Stimulated activated CD8-positive, alpha-beta memory T cell treated with anti-CD3 and anti-CD28 coated beads, Interleukin-7, amount 100 ng/mL, for 48 hours (primary cell): Measurements from ENCODE around the gene PYGL.
A peak's percentile ranks its signal among the peaks of the same experiment; 100 is the strongest.
"Not testable (repeated sequence)": the region's sequence is repeated elsewhere in the genome, so short reads cannot be mapped to it uniquely, and the experiment has no call there.

Experiments used
- DNase-seq, 2 donors: peaks; one replicate each; pipeline ENCODE4 v3.0.0-alpha.2; 2020; ENCODE audit warnings: low read depth in 1 of 2; ENCODE audit errors: extremely low read depth in 1 of 2

Gene PYGL

DNA sequence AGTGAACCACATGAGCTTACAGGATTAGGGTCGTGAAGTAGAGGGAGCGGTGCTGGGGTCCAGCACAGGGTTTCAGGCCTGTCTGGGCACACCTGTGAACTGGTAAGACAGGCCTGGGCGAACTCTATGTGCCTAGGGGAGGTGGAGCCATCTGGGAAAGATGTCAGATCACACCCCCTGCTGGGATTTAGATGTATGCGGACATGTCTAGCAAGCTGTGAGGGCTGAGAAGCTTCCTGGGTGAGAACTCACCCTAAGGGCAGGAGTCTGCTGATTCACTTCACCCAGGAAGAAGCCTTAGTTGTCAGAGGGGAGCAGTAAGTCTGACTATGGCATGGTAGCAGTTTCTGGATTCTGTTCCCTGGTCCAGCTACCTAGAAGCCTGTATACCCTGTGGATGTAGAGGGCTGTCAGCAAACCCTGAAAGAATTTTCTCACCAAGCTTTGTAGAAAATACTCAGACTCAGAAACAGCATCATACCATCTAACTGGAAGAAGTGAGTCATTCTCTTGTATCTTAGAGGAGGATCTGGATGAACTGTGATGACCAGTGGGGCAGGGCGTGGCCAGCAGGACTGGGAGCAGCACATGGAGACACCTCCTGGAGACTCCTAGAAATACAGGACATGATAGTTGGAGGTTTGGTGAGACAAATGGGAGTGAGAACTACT lies 11.2 kb upstream of the PYGL start:
- peak in 1 of 2 donors; percentile 59 for DNase-seq

DNA sequence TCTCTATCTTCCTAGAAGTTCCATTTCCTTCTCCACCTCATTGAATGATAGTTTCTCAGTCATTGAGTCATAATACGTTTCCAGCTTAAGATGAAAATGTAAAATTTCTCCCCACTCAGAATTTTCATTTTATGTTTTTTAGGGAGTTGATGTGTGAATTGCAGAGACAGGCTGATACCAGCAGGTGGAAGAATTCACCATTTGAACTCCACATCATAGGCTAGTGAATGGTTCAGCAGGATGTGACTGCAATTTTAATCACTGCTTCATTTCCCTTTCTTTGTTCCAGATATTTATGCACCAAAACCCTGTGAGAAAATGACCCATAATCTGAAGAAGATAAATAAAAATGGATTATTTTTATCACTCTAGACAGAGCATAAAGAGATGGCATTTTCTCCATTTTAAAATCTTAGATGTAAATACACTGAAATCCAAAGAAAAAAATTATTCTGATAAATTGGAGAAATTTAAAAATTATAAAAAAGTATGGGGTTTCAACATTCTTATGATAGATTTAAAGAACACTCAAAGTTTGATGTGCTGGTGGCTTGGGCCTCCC lies 10.6 kb upstream of the PYGL start:
- no peak for DNase-seq

DNA sequence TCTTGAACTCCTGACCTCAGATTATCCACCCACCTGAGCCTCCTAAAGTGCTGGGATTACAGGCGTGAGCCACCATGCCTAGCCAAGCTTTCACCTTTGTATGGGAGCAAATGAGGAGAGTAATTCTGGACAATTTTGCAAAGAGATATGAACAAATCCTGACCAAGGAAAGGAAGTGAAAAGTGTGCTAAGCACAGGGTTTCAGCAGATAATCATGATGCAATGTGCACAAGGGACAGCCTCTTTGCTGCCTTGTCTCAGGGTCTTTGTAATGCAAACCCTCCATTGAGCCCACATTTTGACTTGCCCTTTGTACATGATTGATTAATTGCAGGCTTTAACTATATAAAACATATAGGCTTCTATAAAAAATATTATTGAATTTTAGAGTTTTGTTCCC lies 9.2 kb upstream of the PYGL start:
- DNase-seq = no peak

DNA sequence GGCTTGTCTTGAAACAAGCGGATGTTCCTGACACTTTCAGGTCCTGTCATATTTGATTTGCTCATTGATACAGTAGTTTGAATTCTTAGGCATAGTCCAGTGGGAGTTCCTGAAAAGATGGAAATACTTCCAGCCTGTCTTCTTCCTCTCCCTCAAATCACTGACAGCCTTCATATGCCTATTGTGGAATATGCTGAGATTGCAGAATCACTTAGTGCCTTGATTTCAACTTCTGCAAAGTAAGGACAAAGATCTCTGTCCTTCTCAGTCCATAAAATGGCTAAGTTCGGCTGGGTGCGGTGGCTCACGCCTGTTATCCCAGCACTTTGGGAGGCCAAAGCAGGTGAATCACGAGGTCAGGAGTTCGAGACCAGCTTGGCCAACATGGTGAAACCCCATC lies 6.7 kb upstream of the PYGL start:
- DNase-seq = no peak

DNA sequence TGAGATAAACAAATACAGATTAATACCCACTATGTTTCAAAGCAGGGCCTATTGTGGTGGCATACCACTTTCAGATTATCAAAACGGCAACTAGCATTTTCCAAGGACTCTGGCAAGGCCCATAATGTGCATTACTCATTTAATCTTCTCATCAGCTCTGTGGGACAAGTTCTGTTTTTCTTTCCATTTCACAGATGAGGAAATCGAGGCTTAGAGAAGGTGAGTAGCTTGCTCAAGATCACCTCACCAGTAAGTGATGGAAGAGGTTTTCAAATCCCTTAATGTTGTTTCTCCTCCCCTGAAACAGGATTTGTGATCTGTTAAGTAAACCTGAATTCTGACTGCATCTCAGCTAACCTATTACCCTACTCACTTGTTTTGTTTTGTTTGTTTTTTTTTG lies 3.9 kb upstream of the PYGL start:
- no peak for DNase-seq

DNA sequence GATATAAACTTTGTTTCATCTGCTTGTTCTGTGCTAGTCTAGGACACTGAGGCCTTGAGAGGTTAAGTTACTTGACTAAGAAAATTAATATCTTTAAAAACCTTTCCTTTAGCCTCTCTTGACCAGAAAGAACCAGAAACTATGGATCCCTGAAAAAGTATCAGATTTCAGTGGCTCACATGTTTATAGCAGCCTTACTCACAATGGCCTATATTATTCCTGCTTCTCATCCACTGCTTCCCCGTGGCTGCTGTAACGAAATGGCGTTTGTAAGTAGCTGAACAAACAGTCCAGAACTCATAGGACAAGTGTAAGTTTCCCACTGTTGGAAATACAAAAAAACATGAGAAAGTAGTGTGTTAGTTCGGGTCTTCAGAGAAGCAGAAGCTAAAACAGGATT lies 3.2 kb upstream of the PYGL start:
- DNase-seq = no peak

DNA sequence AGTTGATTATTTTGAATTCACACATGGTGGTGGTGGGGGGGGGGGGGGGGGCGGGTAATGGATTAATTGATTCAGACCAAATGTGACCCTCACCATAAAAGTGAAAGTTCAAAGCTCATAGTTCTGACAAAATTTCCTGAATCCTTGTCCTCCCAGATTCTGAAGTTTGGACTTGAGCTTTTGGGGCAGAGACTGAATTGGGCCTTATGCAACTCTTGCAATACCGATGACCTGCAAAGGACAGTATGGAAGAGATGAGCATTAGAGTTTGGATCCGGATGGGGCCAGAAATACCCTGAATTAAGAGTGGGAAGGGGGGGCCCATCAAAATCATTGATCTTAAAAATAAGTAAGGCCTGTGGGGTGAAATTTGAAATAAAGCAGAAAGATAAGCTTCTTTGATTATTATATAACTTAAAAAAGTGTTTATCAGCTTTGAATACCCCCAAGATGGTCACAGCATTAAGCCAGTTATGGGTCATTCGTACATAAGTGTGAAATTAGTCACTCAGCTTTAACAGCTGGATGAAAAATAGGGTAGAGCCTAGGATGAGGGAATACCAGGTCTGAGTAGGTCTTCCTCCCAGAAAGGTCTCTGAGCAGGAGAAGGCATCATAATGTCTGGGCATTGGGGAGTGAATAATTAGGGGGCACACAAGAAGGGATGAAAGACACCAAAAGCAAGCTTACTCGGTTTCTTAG lies 2.1 kb upstream of the PYGL start:
- no peak for DNase-seq

DNA sequence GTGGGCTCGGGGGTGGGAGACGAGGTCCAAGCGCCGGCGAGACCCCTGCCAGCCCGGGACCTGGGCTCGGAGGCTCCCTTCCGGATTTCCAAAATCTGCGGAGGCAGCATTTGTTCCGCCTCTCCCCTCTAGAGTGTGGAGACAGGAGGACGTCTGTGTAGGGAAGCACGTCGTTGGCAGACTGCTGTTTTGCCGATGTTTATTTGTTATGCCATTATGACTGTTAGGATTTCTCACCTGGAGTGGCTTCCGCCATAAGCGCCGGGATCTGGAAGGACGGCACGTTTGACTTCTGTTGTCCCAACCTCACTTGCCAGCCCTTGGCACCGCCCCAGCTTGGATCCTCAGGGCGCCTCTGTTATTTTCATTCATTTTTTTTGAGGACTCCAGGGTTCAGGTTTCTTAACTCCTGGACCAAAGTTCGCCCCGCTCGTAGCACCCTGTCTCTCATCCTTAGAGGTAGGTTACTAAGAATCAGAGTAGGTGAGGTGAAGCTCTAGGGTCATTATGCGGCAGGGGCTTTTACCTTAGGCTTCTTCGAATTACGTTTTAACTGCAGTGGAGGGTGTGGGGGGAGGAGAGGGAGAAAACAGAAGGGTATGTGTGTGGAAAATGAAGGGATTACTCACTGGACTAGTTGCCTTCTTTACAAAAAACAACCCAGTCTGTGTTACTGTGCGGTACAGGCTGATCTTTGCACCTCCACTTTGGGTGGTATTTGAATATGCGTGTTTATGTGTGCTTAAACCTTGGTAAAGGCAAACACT lies 547 bp upstream of the PYGL start:
- no peak for DNase-seq

DNA sequence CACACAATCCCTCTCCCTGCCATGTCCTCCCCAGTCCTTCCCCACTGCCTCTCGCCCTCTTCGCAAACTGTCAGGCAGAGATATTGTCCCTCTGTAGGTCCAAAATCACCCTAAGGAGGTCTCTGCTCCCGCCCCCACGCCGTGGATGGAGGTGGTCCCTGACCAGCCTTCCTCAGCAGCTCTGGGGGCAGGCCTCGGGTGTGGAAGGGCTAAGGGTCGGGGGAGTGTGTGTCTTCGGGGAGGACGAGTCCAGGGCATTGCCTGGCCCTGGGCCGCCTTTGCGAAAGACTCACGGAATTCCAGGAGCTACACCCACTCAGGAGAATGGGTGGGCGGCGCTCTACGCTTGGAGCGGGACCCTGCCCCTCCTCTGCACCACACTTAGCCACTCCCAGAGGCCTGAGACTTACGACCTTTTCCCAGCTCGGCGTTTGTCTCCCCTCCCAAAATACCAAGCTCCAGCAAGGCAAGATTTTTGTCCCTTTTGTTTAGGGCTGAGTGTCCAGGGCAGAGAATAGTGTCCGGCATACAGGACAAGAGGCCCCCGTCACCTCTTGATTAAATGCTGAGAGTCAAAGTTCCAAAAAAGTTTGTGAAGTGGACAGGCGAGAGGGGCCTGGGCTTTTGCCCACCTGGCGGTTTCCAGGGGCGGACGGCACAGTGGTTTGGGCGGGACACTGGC lies 881 bp downstream of the PYGL start:
- DNase-seq = no peak

DNA sequence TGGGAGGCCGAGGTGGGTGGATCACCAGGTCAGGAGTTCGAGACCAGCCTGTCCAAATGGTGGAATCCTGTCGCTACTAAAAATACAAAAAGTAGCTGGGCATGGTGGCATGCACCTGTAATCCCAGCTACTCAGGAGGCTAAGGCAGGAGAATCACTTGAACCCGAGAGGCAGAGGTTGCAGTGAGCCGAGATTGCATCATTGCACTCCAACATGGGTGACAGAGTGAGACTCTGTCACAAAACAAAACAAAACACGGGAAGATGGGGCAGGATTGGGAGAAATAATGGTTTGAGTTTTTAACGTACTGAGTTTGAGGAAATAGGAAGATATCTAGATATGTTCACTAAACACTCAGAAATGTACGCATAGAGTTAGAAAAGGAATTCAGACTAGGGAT lies 2.6 kb downstream of the PYGL start:
- not testable (repeated sequence) for DNase-seq

DNA sequence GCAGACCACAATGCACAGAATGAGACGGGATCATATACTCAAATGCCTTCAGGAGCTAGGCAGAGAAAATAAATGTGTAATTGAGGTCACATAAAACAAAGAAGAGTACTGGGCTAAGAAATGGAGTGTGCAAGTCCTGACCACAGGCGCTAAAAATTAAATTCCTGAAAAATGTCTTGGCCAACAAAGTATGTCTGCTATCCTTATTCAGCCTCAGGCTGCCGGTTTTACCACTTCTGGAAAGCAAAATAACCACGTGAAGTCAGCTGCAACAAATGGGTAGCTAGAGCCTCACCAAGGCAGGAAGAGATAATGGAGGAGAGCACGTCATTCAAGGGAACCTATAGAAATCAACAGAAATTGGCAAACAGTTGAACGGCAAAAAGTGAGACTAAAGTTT lies 3.1 kb downstream of the PYGL start:
- DNase-seq = no peak

DNA sequence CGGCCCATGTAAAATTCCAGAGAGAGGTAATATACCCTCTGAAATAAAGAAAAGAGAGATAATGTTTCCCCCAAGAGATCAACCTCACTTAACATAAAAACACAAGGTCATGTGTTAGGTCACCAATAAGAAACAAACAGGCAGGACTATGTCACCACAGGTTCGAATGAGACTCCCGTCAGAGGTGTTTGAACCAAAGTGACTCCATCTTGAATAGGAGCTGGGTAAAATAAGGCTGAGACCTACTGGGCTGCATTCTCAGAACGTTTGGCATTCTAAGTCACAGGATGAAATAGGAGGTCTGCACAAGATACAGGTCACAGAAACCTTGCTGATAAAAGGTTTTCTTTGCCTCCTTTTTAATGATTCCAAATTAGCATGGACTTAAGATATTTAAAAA lies 6.5 kb downstream of the PYGL start:
- no peak for DNase-seq

DNA sequence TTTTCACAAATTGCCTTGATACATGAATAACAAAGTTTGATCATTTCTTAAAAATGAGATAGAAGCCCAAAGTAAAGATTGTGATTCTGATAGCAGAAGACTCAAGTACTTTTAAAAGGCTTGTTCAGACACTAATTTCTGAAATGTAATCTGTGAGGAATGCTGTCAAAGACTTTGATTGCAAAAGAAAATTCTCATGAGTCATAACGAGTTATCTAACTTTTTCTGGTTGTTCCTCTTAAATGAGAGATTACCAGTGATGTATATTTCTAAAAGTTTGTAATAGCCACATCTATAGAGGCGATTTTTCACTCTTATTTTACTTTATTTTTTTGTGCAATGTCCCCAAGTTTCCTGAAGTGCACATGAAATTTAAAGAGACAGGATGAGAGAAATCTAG lies 7.0 kb downstream of the PYGL start:
- no peak for DNase-seq

DNA sequence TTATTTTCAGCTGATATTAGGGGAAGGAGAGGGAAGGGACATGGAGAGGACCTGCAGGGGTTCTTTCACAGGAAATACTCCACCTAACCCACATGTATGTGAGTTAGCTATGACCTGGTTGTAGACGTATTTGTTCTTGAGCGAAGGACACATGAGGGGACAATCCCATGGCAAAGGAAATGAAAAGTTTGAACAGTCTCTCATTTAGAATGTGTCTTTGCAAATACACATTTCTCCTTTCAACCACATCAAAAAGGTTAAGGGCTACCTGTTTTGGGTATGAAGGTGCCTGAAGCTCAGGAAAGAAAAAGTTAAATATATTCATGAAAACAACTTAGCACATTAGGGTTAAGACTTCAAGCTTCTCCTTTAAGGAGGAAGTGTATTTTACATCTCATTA lies 7.4 kb downstream of the PYGL start:
- DNase-seq = no peak

DNA sequence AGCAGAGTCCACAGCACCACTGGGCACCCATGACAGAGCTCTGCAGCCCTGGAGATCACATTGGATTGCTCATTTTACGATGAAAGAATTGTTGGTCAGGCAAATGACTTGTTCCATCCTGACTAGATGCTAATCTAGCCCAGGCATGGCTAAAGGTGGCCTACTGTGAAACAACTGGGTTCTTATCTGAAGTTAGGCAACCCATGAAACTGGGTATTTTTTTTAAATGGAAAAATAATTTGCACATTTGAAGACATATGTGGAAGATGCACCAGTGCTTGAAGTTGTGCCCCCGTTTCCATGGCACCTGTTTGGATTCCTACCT lies 8.3 kb downstream of the PYGL start:
- DNase-seq = no peak

DNA sequence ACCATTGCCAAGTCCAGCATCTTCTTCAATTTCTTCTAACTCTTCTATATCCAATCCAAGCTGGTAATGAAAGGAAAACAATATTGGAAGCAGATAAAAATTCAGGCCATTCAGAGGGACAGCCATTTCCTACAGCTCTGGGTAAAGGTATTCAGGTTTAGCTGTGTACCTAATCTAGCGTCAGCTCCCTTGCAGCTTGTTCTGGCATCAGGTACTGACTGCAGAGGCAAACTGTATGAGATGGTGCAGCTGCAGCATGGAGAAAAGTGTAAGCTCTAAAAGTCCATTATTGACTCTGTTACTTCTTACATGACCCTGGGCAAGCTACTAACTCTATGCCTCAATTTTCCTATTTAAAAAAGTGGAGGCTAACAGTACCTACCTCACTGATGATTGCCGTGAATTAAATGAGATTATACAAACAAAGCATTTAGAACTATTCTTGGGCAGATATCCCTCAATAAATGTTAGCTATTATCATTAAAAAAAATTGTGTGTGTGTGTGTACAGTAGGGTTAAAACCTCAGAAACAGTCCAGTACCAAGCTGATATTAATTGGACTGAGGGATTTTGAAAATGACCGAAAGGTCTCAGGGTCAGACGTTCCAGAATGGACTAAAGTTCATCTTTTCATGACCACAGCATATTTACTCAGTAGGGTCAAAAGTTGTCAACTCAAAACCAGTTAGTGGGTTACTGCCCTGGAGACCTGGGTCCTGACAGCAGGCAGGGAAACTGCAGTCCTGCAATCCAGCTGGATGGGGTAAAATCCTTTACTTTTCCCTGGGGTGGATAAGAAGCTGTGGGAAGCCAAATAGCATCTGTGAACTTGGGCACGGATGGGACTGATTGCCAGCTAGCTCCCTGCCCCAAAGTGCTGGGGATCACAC lies 8.9 kb downstream of the PYGL start:
- no peak for DNase-seq

DNA sequence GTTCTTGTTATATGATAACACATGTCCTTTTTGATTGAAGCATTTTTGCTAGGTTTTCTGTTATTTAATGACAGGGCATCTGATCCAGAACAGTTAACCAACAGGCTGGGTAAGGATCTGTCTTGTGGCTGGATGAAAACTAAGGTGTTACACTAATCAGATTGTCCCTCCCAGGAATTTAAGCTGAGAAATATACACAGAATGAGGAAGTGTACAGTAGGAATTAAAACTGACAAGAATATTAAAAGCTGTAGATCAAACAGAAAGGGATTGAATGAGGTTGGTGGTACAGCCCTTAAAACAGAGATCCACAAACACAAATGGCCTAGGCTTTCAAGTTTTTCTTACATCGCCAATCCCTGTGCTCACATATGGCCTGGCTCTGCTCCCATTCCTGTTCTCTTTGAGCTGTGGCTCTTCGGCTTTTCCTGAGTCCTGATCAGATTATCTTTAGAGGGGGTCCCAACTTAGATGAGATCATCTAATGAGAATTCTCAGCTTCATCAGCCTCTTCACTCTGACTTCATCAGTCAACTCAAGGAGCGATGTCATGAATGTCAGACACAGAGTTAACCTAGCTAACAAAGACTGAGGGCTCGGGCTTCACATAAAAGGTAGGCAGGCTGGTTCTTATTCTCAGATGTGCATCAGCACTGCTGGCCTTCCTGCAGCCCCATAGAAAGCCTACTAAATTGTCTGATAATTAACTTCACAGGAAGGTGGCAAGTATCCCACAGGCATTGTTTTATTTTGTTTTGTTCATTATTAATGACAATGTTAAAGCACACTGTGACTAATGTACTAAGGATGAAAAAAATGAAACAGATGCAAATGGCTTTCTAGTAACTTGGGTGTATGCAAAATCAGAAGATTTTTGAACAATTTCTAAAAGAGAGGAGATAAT lies 11.4 kb downstream of the PYGL start:
- DNase-seq = no peak

DNA sequence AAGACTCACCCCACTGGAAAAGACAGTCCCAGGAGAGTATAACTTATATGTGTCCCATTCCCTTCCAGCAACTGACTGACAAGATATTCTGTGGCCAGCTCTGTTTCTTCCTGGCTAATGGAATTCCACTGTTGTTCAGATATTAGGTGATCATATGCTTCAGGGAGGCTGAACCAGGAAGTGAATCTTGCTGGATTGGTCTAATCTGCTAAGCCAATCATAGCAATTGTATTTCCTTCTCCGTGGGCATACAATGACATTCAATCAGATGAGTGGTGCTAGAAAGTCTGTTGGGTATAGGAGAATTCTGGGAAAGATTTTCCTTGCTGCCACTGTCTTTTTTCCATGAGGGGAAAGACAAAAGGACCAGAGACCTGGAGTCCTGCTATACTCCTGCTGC lies 12.1 kb downstream of the PYGL start:
- no peak for DNase-seq

DNA sequence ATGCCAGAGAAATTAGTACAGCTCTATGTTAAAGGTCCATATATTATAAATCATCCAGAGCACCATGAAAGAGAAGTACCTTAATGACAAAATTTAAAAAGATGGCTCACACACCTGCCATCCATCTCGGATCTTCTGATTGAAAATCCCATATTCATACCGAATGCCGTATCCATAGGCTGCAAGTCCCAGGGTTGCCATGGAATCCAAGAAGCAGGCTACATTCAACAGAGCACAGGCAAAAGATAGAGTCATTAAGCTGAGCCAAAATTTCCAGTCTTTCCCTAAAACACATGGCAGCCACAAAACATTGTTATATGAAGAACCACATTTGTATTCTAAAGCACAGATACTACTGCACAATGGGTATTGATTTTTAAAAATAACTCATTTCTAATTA lies 12.7 kb downstream of the PYGL start:
- no peak for DNase-seq
